ENCODE data around the gene ETFA.

Gene ETFA

GRCh38 chr15:76235186-76235826, 76.0 kb downstream of the ETFA start:
- DNase-seq (ENCODE audit: low spot score in 2 of 2) (no peak), ATAC-seq (peak; percentile 61)
- H3K9me3 Mint-ChIP-seq: no peaks in the 10 kb centered on the region
- H3K36me3 Mint-ChIP-seq: peaks cover 14% of the 10 kb centered on the region
- no peak overlapping the region for H3K27ac Mint-ChIP-seq
- H3K4me1 Mint-ChIP-seq: no peaks in the 10 kb centered on the region
- no peak overlapping the region for H3K4me3 Mint-ChIP-seq

DNA sequence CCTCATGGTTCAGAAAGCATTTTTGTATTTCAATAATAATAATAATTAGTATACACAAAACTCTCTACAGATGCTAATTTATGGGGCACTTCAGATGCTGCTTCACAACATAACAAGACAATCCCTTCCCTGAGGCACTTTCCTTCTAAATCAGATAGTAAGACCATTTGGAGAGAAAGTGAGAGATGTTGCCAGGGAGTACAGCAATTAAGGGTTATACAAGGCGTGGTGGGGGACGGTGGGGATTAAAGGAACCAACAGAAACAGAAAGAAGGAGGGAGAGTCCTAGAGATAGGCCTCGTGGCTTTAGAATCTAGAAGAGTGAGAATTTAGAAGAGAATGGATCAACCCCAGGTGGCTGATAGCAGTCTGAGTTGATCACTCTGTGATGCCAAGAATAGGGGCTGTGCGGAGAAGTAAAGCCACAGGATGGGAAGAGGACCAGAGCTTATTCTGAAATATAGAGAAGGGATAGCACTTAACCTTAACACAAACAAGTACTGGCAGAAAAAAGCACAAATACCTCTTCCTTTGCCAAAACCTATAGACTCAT, 76.9 kb downstream of the ETFA start:
- Mint-ChIP-seq H3K36me3 (peaks cover 22% of the 10 kb centered on the region), H3K4me3 (no peak overlapping the region), H3K4me1 (no peaks in the 10 kb centered on the region), H3K27ac (no peak overlapping the region), H3K9me3 (no peaks in the 10 kb centered on the region)
- DNase-seq (ENCODE audit: low spot score in 2 of 2): no peak
- ATAC-seq: no peak

- Mint-ChIP-seq H3K4me3 (no peak overlapping the region), H3K4me1 (no peaks in the 10 kb centered on the region)
These were observed 77.3 kb downstream of the ETFA start for GRCh38 chr15:76233921-76234320.

GRCh38 chr15:76229266-76229665, 82.0 kb downstream of the ETFA start:
- Mint-ChIP-seq H3K9me3 (no peaks in the 10 kb centered on the region), H3K36me3 (peaks cover 54% of the 10 kb centered on the region), H3K27ac (no peak overlapping the region), H3K4me3 (no peak overlapping the region), H3K4me1 (no peaks in the 10 kb centered on the region)
- DNase-seq (ENCODE audit: low spot score in 2 of 2): no peak
- no peak for ATAC-seq

More at GRCh38 chr15:76233921-76234320, 77.3 kb downstream of the ETFA start:
- no peaks in the 10 kb centered on the region for H3K9me3 Mint-ChIP-seq
- H3K27ac Mint-ChIP-seq: no peak overlapping the region
- no peak for ATAC-seq
- no peak for DNase-seq (ENCODE audit: low spot score in 2 of 2)
- H3K36me3 Mint-ChIP-seq: peaks cover 27% of the 10 kb centered on the region

DNA sequence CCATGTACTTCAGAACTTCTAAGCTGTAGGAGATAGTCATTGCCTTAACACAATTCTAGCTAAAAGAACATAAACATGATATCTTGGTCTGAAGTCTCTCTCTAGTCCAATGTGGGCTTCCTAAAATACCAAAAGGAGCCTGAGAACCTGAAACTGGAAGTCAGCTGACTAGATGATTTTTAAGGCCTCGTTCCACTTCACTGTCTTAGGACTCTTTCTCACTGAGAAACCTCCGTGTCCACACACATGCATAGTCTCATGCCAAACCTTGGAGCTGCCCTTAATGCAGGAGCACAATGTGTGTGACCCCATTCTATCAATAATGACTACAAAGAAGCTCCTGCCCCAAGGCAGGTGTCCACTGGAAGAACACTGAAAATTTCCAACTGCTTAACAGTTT, 87.7 kb downstream of the ETFA start:
- no peak for DNase-seq (ENCODE audit: low spot score in 2 of 2)
- no peak for ATAC-seq
- Mint-ChIP-seq H3K27ac (no peak overlapping the region), H3K4me3 (no peak overlapping the region), H3K4me1 (no peaks in the 10 kb centered on the region), H3K9me3 (no peaks in the 10 kb centered on the region), H3K36me3 (peaks cover 51% of the 10 kb centered on the region)

DNA sequence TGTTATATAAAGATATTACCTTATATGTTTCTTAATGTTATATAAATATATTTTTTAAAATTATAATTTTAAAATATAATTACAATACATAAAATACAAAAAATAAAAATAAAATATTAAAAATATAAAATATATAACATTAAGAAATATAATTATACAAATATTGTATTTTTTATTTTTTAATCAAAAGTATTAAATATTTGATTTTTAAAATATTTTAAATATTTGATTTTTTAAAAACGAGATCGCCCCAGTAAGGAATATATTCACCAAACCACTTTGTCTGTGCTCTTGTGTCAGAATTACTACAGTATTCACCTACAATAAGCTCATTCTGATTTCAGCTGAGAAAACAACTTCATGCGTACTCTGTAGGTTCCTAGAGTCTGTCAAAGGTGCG, 89.1 kb downstream of the ETFA start:
- Mint-ChIP-seq H3K4me3 (no peak overlapping the region), H3K27ac (no peak overlapping the region), H3K9me3 (no peaks in the 10 kb centered on the region), H3K4me1 (no peaks in the 10 kb centered on the region), H3K36me3 (peaks cover 64% of the 10 kb centered on the region)
- ATAC-seq: no peak
- DNase-seq (ENCODE audit: low spot score in 2 of 2): no peak

GRCh38 chr15:76221085-76221767, 90.0 kb downstream of the ETFA start:
- ATAC-seq: no peak
- DNase-seq (ENCODE audit: low spot score in 2 of 2): no peak
- Mint-ChIP-seq H3K9me3 (no peaks in the 10 kb centered on the region), H3K36me3 (peaks cover 69% of the 10 kb centered on the region), H3K27ac (no peak overlapping the region), H3K4me3 (no peak overlapping the region), H3K4me1 (no peaks in the 10 kb centered on the region)

- Mint-ChIP-seq H3K36me3 (peaks cover 51% of the 10 kb centered on the region), H3K4me3 (no peak overlapping the region), H3K9me3 (no peaks in the 10 kb centered on the region), H3K4me1 (no peaks in the 10 kb centered on the region), H3K27ac (no peak overlapping the region)
- no peak for ATAC-seq
- no peak for DNase-seq (ENCODE audit: low spot score in 2 of 2)
These were observed 93.4 kb downstream of the ETFA start for GRCh38 chr15:76217882-76218217.

GRCh38 chr15:76217029-76217881, 94.0 kb downstream of the ETFA start:
- H3K36me3 Mint-ChIP-seq: peaks cover 48% of the 10 kb centered on the region
- ATAC-seq (no peak), DNase-seq (ENCODE audit: low spot score in 2 of 2) (peak in 1 of 2 donors; percentile 34)

GRCh38 chr15:76215634-76216033, 95.6 kb downstream of the ETFA start:
- peak overlapping the region; percentile 58 for H3K27ac Mint-ChIP-seq
- H3K4me3 Mint-ChIP-seq: no peak overlapping the region
- ATAC-seq (no peak), DNase-seq (ENCODE audit: low spot score in 2 of 2) (peak in 1 of 2 donors; percentile 25)
- H3K4me1 Mint-ChIP-seq: no peaks in the 10 kb centered on the region
- H3K9me3 Mint-ChIP-seq: no peaks in the 10 kb centered on the region
- H3K36me3 Mint-ChIP-seq: peaks cover 46% of the 10 kb centered on the region

More at GRCh38 chr15:76217029-76217881, 94.0 kb downstream of the ETFA start:
- no peaks in the 10 kb centered on the region for H3K4me1 Mint-ChIP-seq
- H3K27ac Mint-ChIP-seq: peak overlapping the region; percentile 2
- no peaks in the 10 kb centered on the region for H3K9me3 Mint-ChIP-seq
- no peak overlapping the region for H3K4me3 Mint-ChIP-seq

GRCh38 chr15:76209942-76210341, 101.3 kb downstream of the ETFA start:
- no peak for DNase-seq (ENCODE audit: low spot score in 2 of 2)

DNA sequence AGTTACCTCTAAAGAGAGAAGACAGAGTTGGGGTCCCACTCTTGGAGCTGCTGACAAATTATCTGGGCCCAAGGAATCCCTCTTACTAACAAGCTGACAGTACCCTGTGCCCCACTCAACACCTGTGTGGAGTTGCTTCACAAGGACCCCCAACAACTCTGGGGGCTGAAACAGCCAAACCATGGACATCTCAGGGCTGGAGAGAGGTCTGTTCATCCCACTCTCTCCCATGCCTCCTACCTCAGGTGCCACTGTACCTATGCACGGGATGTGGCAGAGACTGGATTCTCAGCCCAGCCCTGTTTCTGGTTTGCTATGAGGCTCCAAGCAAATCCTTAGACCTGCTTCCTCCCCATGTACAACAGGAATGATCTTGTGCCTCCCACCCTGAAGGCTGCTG, 101.7 kb downstream of the ETFA start:
- Mint-ChIP-seq H3K4me3 (no peak overlapping the region), H3K36me3 (peaks cover 23% of the 10 kb centered on the region), H3K9me3 (no peaks in the 10 kb centered on the region), H3K27ac (peak overlapping the region; percentile 14), H3K4me1 (no peaks in the 10 kb centered on the region)
- DNase-seq (ENCODE audit: low spot score in 2 of 2) (no peak), ATAC-seq (no peak)

More at GRCh38 chr15:76209942-76210341, 101.3 kb downstream of the ETFA start:
- ATAC-seq: no peak
- no peaks in the 10 kb centered on the region for H3K4me1 Mint-ChIP-seq
- H3K27ac Mint-ChIP-seq: no peak overlapping the region
- no peaks in the 10 kb centered on the region for H3K9me3 Mint-ChIP-seq
- H3K4me3 Mint-ChIP-seq: no peak overlapping the region
- peaks cover 24% of the 10 kb centered on the region for H3K36me3 Mint-ChIP-seq

GRCh38 chr15:76208786-76209424, 102.4 kb downstream of the ETFA start:
- peaks cover 23% of the 10 kb centered on the region for H3K36me3 Mint-ChIP-seq
- H3K4me3 Mint-ChIP-seq: no peak overlapping the region
- ATAC-seq (no peak), DNase-seq (ENCODE audit: low spot score in 2 of 2) (no peak)
- no peaks in the 10 kb centered on the region for H3K4me1 Mint-ChIP-seq
- no peaks in the 10 kb centered on the region for H3K9me3 Mint-ChIP-seq
- peak overlapping the region; percentile 14 for H3K27ac Mint-ChIP-seq

- peaks cover 23% of the 10 kb centered on the region for H3K36me3 Mint-ChIP-seq
These were observed 103.0 kb downstream of the ETFA start for GRCh38 chr15:76208084-76208785.

More at GRCh38 chr15:76208084-76208785, 103.0 kb downstream of the ETFA start:
- no peaks in the 10 kb centered on the region for H3K4me1 Mint-ChIP-seq
- peak overlapping the region; percentile 90 for H3K27ac Mint-ChIP-seq
- ATAC-seq (no peak), DNase-seq (ENCODE audit: low spot score in 2 of 2) (no peak)
- no peak overlapping the region for H3K4me3 Mint-ChIP-seq
- H3K9me3 Mint-ChIP-seq: no peaks in the 10 kb centered on the region

All from stimulated activated effector memory CD8-positive, alpha-beta T cell treated with anti-CD3 and anti-CD28 coated beads, Interleukin-12 subunit alpha, Interleukin-12 subunit beta, amount 100 ng/mL, for 72 hours (primary cell).